Left colon (tissue), 2 donors: ENCODE results near the gene OSBPL10. TPM values are rescaled to one million over a fixed set of nuclear protein-coding genes. Genes with fewer than 3 reads are reported as not detected.

Experiments
- ATAC-seq: fragments of 200-7000 bp; cut with Tn5 transposase; one replicate; pipeline ENCODE4 v1.9.1; 2020; ENCODE audit warnings: mild to moderate bottlenecking, moderate library complexity
- DNase-seq, 2 donors: peaks; one replicate each; pipeline ENCODE4 v3.0.0-alpha.2; 2020
- intact Hi-C, 2 donors: fragments of 100-400 bp; cut with DNase I in 1 of 2; cut with micrococcal nuclease in 1 of 2; formaldehyde crosslinking; loops; one replicate each; pipeline versions ENCODE4 v1.11.2 to v1.14.0; 2022; cut with DNase I, micrococcal nuclease
- total RNA-seq, 2 donors: library from RNA; stranded (reverse); fragmentation: NEBNext Ultra II Directional; extraction: Animal tissue kit (Norgen Biotek cat#: 25700); gene quantifications; one replicate each; pipeline ENCODE4 v1.2.1, GENCODE V29; 2021
- donor health status: DM: no; HTN: no; CAD: no.
- donor health status: DM: yes; HTN: yes; CAD: no.

OSBPL10 gene
- total RNA-seq, 2 donors from 2014 or later: 16.2 to 19.6 TPM

- ATAC-seq (no peak), DNase-seq (no peak)
- intact Hi-C loops: no loop called here
These were observed 18.3 kb downstream of the OSBPL10 start for GRCh38 chr3:31962801-31963205.

GRCh38 chr3:31960793-31961431, 20.1 kb downstream of the OSBPL10 start:
- DNase-seq (no peak), ATAC-seq (no peak)
- intact Hi-C loops: no loop called here

- ATAC-seq: no peak
- intact Hi-C loops: no loop called here
- DNase-seq: no peak
These were observed 20.9 kb downstream of the OSBPL10 start for GRCh38 chr3:31959951-31960792.

GRCh38 chr3:31959251-31959650, 21.8 kb downstream of the OSBPL10 start:
- ATAC-seq (no peak), DNase-seq (no peak)
- intact Hi-C loops: no loop called here

GRCh38 chr3:31958701-31959152, 22.3 kb downstream of the OSBPL10 start:
- intact Hi-C loops: no loop called here
- ATAC-seq (no peak), DNase-seq (no peak)

- intact Hi-C loops: no loop called here
- DNase-seq (no peak), ATAC-seq (no peak)
These were observed 24.0 kb downstream of the OSBPL10 start for GRCh38 chr3:31957106-31957505.

GRCh38 chr3:31955581-31955980, 25.5 kb downstream of the OSBPL10 start:
- ATAC-seq (no peak), DNase-seq (no peak)
- intact Hi-C loops: no loop called here

GRCh38 chr3:31953636-31954035, 27.4 kb downstream of the OSBPL10 start:
- intact Hi-C loops: no loop called here
- ATAC-seq (no peak), DNase-seq (no peak)

GRCh38 chr3:31953091-31953490, 28.0 kb downstream of the OSBPL10 start:
- DNase-seq (no peak), ATAC-seq (no peak)
- intact Hi-C loops: no loop called here

- DNase-seq: no peak
- intact Hi-C loops: no loop called here
- ATAC-seq: no peak
These were observed 28.9 kb downstream of the OSBPL10 start for GRCh38 chr3:31952205-31952604.

GRCh38 chr3:31948280-31948679, 32.8 kb downstream of the OSBPL10 start:
- intact Hi-C loops: no loop called here
- DNase-seq: no peak
- peak; percentile 89 for ATAC-seq

GRCh38 chr3:31947671-31948091, 33.4 kb downstream of the OSBPL10 start:
- intact Hi-C loops: no loop called here
- ATAC-seq (peak; percentile 76), DNase-seq (no peak)

GRCh38 chr3:31947162-31947561, 33.9 kb downstream of the OSBPL10 start:
- no peak for ATAC-seq
- DNase-seq: no peak
- intact Hi-C loops: no loop called here

GRCh38 chr3:31946484-31947081, 34.5 kb downstream of the OSBPL10 start:
- ATAC-seq: no peak
- intact Hi-C loops: no loop called here

GRCh38 chr3:31945738-31946052, 35.4 kb downstream of the OSBPL10 start:
- no peak for DNase-seq
- intact Hi-C loops: no loop called here
- no peak for ATAC-seq

More at GRCh38 chr3:31946484-31947081, 34.5 kb downstream of the OSBPL10 start:
- DNase-seq: no peak

GRCh38 chr3:31943041-31943440, 38.0 kb downstream of the OSBPL10 start:
- intact Hi-C loops: no loop called here
- DNase-seq (no peak), ATAC-seq (no peak)

GRCh38 chr3:31942446-31942845, 38.6 kb downstream of the OSBPL10 start:
- DNase-seq (no peak), ATAC-seq (no peak)
- intact Hi-C loops: no loop called here

GRCh38 chr3:31937225-31937624, 43.8 kb downstream of the OSBPL10 start:
- ATAC-seq: no peak
- intact Hi-C loops: no loop called here
- DNase-seq: no peak

- no peak for DNase-seq
- intact Hi-C loops: no loop called here
- ATAC-seq: no peak
These were observed 44.5 kb downstream of the OSBPL10 start for GRCh38 chr3:31936420-31937060.

- DNase-seq (no peak), ATAC-seq (no peak)
- intact Hi-C loops: no loop called here
These were observed 46.2 kb downstream of the OSBPL10 start for GRCh38 chr3:31934866-31935265.
